OCI-LY1 (cell line): ENCODE data around the gene SH3RF3.

Source experiments
- H2AFZ ChIP-seq: fragments of 200-600 bp; sonication (generic), shearing (Covaris generic); 2 replicates; pipeline ENCODE4 v1.6.0; 2014; ENCODE audit warnings: antibody characterized with exemption, mild to moderate bottlenecking, low read length
- H3F3A ChIP-seq: fragments of 200-600 bp; sonication (generic), shearing (Covaris generic); 2 replicates; pipeline ENCODE4 v1.6.0; 2014; ENCODE audit warnings: mild to moderate bottlenecking, antibody characterized with exemption, low read length, moderate library complexity; ENCODE audit not compliant: insufficient read depth
- H3K27ac ChIP-seq: fragments of 200-600 bp; sonication (generic); 2 replicates; pipeline ENCODE4 v1.5.1; 2014; ENCODE audit warnings: low read length, mixed run types, mild to moderate bottlenecking, low read depth; ENCODE audit not compliant: poor library complexity, severe bottlenecking
- H3K27me3 ChIP-seq: fragments of 200-600 bp; sonication (generic); 2 replicates; pipeline ENCODE4 v1.6.0; 2014; ENCODE audit warnings: antibody characterized with exemption, mild to moderate bottlenecking, low read length, moderate library complexity; ENCODE audit not compliant: insufficient read depth
- H3K36me3 ChIP-seq: fragments of 200-600 bp; sonication (generic); 2 replicates; pipeline ENCODE4 v1.6.1; 2014; ENCODE audit warnings: mild to moderate bottlenecking, antibody characterized with exemption, low read length, moderate library complexity, mixed read lengths; ENCODE audit not compliant: insufficient read depth
- H3K4me1 ChIP-seq: fragments of 200-600 bp; sonication (generic); 2 replicates; pipeline ENCODE4 v1.5.1; 2014; ENCODE audit warnings: mild to moderate bottlenecking, low read length, moderate library complexity; ENCODE audit not compliant: insufficient read depth, severe bottlenecking
- H3K4me2 ChIP-seq: fragments of 200-600 bp; sonication (generic), shearing (Covaris generic); 2 replicates; pipeline ENCODE4 v1.6.1; 2014; ENCODE audit warnings: low read length
- H3K4me3 ChIP-seq: fragments of 200-600 bp; sonication (generic); 2 replicates; pipeline ENCODE4 v1.5.1; 2014; ENCODE audit warnings: low read length, low read depth, mild to moderate bottlenecking, mixed read lengths; ENCODE audit not compliant: poor library complexity, severe bottlenecking
- H3K79me2 ChIP-seq: fragments of 200-600 bp; shearing (Covaris generic); 2 replicates; pipeline ENCODE4 v1.6.1; 2016; ENCODE audit warnings: mixed run types, low read length, mixed read lengths; ENCODE audit not compliant: insufficient read depth
- H3K9ac ChIP-seq: fragments of 200-600 bp; sonication (generic), shearing (Covaris generic); 2 replicates; pipeline ENCODE4 v1.6.1; 2014; ENCODE audit warnings: mild to moderate bottlenecking, low read length, mixed read lengths
- H3K9me2 ChIP-seq: fragments of 200-600 bp; sonication (generic), shearing (Covaris generic); 2 replicates; pipeline ENCODE4 v1.6.1; 2014; ENCODE audit warnings: low read depth, mild to moderate bottlenecking, low read length, mixed read lengths
- H3K9me3 ChIP-seq: fragments of 200-600 bp; shearing (Covaris generic); 2 replicates; pipeline ENCODE4 v1.6.1; 2014; ENCODE audit warnings: low read length, mixed read lengths
- H4K20me1 ChIP-seq: fragments of 200-600 bp; sonication (generic), shearing (Covaris generic); 2 replicates; pipeline ENCODE4 v1.6.0; 2016; ENCODE audit warnings: mild to moderate bottlenecking, low read length; ENCODE audit not compliant: insufficient read depth
- EZH2 ChIP-seq: fragments of 200-600 bp; sonication (generic), shearing (Covaris generic); IDR thresholded peaks from 2 replicates; pipeline ENCODE4 v1.8.0; 2017; ENCODE audit warnings: borderline replicate concordance, mixed run types, mild to moderate bottlenecking, antibody characterized with exemption, low read length, moderate library complexity, mixed read lengths
- TF ChIP-seq, protein P1 (sequence below): fragments of 200-600 bp; sonication (generic), shearing (Covaris generic); IDR thresholded peaks from 2 replicates; pipeline ENCODE4 v1.5.1; 2017; ENCODE audit warnings: mild to moderate bottlenecking, antibody characterized with exemption, low read length, moderate library complexity, mixed read lengths

SH3RF3 gene

DNA sequence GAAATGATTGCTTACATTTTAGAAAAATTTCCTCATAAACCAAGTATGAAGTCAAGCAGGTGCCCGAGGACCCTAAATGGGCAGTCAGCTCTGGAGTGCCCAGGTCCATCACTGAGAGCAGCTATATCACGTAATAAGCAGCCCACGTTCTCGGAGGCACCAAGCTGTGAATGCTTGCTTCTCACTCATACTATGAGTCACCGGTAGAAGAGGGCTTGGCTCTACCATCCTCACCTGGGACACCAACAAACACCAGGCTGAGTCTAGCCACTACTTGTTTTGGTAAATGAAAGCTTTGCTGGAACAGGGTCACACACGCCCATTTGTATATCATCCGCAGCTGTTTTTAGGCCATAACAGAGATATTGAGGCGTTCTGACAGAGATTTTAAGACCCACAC lies 277.3 kb downstream of the SH3RF3 start:
- no peaks in the 10 kb centered on the region for H3K9me3 ChIP-seq
- H3K79me2 ChIP-seq: no peaks in the 10 kb centered on the region
- H3K4me3 ChIP-seq: no peak overlapping the region
- no peaks in the 10 kb centered on the region for H3K27me3 ChIP-seq
- H2AFZ ChIP-seq: no peak overlapping the region
- H4K20me1 ChIP-seq: no peaks in the 10 kb centered on the region
- H3K9me2 ChIP-seq: no peaks in the 10 kb centered on the region
- H3K27ac ChIP-seq: no peak overlapping the region
- no peaks in the 10 kb centered on the region for H3F3A ChIP-seq
- TF ChIP-seq, protein P1, sequence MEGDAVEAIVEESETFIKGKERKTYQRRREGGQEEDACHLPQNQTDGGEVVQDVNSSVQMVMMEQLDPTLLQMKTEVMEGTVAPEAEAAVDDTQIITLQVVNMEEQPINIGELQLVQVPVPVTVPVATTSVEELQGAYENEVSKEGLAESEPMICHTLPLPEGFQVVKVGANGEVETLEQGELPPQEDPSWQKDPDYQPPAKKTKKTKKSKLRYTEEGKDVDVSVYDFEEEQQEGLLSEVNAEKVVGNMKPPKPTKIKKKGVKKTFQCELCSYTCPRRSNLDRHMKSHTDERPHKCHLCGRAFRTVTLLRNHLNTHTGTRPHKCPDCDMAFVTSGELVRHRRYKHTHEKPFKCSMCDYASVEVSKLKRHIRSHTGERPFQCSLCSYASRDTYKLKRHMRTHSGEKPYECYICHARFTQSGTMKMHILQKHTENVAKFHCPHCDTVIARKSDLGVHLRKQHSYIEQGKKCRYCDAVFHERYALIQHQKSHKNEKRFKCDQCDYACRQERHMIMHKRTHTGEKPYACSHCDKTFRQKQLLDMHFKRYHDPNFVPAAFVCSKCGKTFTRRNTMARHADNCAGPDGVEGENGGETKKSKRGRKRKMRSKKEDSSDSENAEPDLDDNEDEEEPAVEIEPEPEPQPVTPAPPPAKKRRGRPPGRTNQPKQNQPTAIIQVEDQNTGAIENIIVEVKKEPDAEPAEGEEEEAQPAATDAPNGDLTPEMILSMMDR: no peak
- TF ChIP-seq EZH2: no peak
- no peak overlapping the region for H3K9ac ChIP-seq
- H3K36me3 ChIP-seq: no peaks in the 10 kb centered on the region
- H3K4me1 ChIP-seq: no peaks in the 10 kb centered on the region
- no peak overlapping the region for H3K4me2 ChIP-seq

DNA sequence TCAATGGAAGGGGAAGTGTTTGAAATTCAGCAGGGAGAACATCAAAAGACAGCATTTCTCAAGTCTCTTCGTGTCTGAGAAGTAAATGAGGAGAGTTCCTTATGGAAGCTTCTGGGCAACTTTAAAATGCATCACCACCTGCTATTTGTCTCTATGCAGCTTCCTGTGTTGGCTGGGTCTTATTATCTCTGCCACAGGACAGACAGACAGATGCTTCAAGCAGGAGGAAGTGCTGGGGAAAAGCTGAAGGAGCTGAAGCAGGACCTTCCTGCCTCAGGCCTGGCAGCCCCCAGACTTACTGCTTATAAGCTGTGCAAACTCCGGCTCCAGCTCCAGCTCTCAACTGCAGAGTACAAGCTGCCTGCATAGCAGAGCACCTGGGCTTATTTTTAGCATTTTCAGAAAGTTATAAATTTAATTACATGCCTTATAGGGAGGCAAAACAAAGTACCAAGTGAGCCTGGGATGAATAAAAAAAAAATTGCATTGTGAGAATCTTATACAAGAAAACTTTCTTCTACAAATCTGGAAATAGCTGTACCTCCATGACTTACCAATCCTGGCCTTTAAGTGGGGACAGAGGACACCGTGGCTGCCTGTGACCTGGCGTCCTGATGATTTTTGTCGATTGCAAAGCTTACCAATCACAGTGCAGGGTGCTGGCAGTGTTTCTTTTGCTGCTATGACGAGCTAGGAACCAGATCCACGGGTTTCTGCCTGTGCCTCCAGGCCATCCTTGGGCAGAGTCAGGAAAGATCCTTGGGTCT lies 278.5 kb downstream of the SH3RF3 start:
- no peak overlapping the region for H3K9ac ChIP-seq
- TF ChIP-seq, protein P1: no peak
- no peak for TF ChIP-seq EZH2
- no peaks in the 10 kb centered on the region for H3K4me1 ChIP-seq
- H3K9me3 ChIP-seq: no peaks in the 10 kb centered on the region
- no peaks in the 10 kb centered on the region for H3K27me3 ChIP-seq
- no peaks in the 10 kb centered on the region for H3K9me2 ChIP-seq
- no peak overlapping the region for H3K4me2 ChIP-seq
- H3K36me3 ChIP-seq: no peaks in the 10 kb centered on the region
- no peak overlapping the region for H3K4me3 ChIP-seq
- H2AFZ ChIP-seq: no peak overlapping the region
- no peaks in the 10 kb centered on the region for H4K20me1 ChIP-seq
- H3F3A ChIP-seq: no peaks in the 10 kb centered on the region
- no peak overlapping the region for H3K27ac ChIP-seq
- H3K79me2 ChIP-seq: no peaks in the 10 kb centered on the region

DNA sequence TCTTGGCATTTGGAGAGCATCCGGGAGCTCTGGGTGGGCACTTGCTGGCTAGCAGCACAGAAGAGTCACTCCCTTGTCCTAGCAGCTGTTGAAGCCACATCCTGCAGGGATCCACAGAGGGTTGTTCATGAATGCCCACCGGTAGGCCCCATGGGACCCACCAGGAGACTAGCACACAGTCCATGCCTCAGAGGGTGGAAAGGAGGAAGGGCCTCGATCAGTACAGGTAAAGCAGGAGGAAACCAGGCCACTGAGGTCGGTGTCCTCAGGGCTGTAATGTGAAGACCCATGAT lies 279.0 kb downstream of the SH3RF3 start:
- Histone ChIP-seq H3K36me3 (no peaks in the 10 kb centered on the region), H3K9me2 (no peaks in the 10 kb centered on the region), H4K20me1 (no peaks in the 10 kb centered on the region), H3K27me3 (no peaks in the 10 kb centered on the region), H3K4me3 (no peak overlapping the region), H3K27ac (no peak overlapping the region), H2AFZ (no peak overlapping the region), H3K9ac (no peak overlapping the region), H3K9me3 (no peaks in the 10 kb centered on the region), H3K4me1 (no peaks in the 10 kb centered on the region), H3K4me2 (no peak overlapping the region), H3F3A (no peaks in the 10 kb centered on the region), H3K79me2 (no peaks in the 10 kb centered on the region)
- TF ChIP-seq, protein P1: no peak
- no peak for TF ChIP-seq EZH2
